Activated CD4-positive, alpha-beta T cell treated with anti-CD3 and anti-CD28 coated beads for 24 hours (primary cell): ENCODE data around the gene TBC1D25.

Source experiments
- DNase-seq, 2 donors: peaks; one replicate each; pipeline ENCODE4 v3.0.0-alpha.2; 2020; ENCODE audit warnings: low read depth in 2 of 2

The TBC1D25 gene, protein sequence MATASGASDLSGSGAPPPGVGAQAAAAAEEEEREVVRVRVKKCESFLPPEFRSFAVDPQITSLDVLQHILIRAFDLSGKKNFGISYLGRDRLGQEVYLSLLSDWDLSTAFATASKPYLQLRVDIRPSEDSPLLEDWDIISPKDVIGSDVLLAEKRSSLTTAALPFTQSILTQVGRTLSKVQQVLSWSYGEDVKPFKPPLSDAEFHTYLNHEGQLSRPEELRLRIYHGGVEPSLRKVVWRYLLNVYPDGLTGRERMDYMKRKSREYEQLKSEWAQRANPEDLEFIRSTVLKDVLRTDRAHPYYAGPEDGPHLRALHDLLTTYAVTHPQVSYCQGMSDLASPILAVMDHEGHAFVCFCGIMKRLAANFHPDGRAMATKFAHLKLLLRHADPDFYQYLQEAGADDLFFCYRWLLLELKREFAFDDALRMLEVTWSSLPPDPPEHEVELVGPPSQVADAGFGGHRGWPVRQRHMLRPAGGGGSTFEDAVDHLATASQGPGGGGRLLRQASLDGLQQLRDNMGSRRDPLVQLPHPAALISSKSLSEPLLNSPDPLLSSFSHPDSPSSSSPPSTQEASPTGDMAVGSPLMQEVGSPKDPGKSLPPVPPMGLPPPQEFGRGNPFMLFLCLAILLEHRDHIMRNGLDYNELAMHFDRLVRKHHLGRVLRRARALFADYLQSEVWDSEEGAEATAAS

DNA sequence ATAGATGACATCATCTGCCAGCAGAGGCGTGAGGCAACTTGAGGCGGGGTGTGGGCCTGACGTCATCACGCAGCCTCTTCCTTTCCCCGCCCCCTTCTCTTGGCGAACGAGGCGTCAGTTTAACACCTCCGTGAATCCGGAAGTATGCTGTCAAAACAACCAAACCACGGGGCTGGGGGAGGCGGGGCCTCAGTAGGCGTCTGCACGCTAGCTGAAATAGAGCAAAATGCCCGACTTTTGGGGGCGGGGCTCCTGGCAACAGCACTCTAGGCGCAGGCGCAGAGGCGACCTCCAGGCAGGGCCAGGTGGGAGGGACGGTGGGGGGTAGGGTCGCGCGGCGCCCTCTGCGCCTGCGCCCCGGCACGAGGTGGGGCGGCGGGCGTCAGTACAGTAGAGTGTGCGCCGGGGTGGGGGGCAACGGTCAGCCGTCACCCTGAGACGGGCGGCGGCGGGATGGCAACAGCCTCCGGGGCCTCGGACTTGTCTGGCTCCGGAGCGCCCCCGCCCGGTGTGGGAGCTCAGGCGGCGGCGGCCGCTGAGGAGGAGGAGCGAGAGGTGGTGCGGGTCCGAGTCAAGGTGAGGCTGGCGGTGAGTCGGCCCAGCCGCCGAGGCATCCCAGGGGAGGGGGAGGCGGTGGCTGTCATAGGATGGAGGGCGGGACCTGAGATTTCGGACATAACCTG, at the start of gene TBC1D25:
TBC1D25 (plus strand) TSS at position 370 of the 683 bp plus-strand sequence; CDS start at position 454, 84 bp downstream.
- DNase-seq: peak; percentile 91 to 93

DNA sequence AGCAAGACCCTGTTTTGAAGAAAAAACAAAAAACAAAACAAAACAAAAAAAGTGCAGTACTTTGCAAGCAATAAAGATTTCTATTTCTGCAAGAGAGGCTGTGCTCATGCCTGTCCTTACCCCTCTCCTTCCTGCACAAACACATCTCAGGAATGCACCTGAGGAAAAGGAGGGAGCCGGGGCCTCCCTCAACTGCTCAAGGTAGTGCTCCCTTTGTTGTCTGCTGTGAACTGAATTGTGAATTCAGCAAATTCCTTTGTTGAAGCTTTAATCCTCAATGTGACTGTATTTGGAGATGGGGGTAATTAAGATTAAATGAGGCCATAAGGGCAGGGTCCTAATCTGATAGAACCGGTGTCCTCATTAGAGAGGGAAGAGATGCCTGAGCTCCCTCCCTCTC, 49.6 kb upstream of the TBC1D25 start:
- DNase-seq: no peak

DNA sequence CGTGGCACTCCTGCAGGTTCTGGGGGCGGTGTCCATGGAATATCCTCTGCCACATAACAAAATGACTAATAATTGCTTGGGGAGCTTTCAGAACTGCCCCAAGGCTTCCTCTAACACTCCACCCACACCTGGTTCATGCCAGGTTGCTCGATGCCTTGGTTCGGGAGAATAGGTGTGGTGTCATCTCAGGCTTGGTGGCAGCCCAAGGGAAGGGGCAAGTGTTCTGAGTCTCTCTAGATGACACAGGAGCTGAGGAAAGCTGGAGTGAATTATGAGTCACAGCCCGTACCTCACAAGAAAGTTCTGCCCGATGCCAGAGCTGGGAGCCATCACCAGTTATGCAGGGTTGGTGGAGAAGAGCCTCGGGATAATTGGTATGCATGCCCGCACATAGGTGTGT, 48.9 kb upstream of the TBC1D25 start:
- DNase-seq: no peak

DNA sequence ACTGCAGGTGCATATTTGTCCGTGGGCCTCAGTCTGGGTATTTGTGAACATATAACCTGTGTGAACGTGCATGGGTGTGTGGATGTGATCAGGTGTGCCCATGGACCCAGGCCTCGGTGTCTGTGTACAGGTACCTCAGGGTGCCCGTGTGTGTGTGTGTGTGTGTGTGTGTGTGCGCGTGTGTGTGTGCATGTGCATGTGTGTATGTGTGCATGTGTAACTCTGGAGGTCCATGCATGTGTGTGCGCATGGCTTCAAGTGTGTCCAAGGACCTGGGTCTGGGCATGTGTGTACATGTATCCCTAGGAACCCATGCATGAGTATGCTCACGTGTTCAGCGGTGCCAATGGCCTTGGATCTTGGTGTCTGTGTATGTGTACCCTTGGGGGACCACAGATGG, 47.7 kb upstream of the TBC1D25 start:
- no peak for DNase-seq

DNA sequence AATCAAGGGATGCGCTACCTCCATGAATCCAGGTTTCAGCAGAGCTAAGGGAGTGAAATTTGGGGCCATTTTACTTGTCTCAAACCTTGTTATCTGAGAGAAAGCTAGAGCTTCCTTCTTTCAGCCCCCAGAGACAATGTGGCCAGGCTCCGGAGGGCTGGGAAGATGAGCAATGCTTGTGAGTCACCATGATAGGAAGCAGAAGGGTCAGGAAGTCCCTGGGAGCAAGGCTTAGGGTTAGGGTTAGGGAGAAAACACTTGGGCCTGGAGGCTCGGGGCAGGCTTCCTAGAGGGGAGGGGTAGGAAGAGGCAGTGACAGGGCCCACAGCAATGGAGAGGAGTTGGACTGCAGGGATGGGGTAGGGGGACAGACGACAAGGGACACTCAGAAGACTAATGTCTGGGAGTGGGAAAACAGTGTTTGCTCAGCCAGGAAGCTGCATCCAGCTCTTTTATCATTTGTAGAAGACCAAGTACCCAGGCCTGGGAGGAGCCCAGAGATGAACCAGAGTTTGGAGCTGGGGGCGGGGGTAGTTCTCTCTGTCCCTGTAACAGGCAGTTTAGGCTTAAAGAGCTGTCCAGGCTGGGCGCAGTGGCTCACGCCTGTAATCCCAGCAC, 47.1 kb upstream of the TBC1D25 start:
- no peak for DNase-seq

DNA sequence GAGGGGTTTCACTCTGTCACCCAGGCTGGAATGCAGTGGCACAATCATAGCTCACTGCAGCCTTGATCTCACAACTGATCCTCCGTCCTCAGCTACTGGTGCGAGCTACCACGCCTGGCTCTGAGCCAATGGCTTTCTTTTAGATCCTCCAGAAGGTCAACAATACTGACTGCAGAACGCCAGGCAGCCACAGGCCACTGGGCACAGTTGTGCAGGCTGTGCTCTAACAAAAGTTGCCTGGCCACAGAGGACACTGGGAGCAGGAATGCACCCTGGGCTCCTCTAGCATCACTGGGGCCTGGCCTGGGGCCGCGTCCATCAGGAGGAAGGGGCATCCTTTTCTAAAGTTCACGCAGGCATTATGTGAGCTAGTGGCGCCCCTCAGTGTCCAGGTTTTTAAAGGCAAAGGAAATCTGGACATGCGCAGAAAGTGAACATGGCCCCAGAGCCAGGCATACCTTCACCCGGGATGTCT, 45.6 kb upstream of the TBC1D25 start:
- DNase-seq: no peak

DNA sequence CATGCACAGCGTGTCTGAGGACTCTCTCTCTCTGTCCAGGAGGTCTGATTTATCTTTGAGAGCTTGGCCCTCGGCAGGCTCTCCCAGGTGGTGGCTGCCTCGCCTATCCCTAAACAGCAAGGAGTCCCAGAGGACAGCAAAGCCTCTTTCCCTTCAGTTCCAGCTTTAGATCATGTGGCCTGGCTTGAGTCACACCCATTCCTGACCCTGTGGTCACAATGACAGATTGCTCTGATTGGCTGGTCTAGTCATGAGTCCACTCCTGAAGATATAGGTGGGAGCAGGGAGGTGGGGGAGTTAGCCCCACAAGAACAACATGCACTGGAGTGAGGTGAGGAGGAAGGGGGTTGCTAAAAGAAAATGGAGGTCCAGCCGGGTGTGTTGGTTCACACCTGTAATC, 42.9 kb upstream of the TBC1D25 start:
- DNase-seq: no peak

DNA sequence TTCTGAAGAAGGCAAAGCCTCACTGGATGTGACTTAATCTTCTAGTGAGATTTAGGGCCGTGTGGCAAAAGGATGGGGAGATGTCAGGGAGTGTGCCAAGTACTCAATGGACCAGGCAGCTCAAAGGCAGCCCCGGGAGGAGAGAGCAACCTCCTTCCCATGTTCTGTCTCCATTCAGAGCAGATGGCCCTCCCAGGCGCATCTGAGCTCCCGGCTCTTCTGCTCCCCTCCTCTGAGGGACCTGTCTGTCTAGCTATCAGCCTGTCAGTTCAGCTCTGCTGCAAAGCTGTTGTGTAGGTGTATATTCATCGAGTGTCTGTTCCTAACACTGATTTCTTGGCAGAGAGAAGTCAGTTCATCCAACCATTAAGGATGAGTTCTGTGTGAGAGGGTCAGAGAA, 41.6 kb upstream of the TBC1D25 start:
- no peak for DNase-seq

DNA sequence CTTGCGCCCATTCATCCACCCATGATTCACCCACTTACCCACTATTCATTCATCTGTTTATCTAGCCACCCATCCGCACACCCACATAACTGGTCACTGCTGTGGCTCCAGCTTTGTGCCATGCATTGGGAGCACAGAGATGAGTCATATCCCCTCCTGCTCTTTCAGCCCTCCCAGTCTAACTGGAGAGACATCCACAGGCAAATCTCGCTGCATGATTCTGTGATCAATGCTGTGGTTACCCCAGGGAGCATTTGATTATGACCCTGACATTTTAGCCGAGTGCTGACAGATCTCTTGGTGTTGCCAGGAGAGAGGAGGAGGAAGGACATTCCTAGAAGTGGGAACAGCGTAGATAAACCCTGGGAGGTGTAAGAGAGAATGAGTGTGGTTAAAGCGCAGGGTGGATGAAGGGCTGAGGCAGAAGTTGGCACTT, 41.1 kb upstream of the TBC1D25 start:
- DNase-seq: no peak

DNA sequence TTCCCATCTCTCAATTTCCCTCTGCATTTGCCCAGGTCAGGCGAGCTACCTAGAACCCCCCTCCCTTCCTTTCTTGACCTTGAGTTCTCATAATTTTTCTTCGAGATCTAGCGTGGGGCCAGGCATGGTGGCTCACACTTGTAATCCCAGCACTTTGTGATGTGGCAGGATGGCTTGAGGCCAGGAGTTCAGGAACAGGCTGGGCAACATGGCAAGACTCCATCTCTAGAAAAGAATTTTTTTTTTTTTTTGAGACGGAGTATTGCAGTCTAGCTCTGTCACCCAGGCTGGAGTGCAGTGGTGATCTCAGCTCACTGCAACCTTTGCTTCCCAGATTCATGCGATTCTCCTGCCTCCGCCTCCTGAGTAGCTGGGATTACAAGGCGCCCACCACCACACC, 35.3 kb upstream of the TBC1D25 start:
- no peak for DNase-seq

DNA sequence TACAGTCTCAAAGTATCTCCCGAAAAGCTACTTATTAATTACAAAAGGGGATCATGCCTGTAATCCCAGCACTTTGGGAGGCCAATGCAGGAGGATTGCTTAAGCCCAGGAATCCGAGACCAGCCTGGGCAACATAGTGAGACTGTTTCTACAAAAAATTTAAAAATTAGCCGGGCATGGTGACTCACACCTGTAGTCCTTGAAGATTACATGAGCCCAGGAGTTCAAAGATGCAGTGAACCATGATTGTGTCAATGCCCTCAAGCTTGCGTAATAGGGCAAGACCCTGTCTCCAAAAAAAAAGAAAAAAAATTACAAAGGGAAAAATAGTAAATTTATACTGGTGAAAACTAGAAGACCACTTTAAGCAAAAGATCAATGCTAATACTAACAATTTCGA, 34.0 kb upstream of the TBC1D25 start:
- no peak for DNase-seq

DNA sequence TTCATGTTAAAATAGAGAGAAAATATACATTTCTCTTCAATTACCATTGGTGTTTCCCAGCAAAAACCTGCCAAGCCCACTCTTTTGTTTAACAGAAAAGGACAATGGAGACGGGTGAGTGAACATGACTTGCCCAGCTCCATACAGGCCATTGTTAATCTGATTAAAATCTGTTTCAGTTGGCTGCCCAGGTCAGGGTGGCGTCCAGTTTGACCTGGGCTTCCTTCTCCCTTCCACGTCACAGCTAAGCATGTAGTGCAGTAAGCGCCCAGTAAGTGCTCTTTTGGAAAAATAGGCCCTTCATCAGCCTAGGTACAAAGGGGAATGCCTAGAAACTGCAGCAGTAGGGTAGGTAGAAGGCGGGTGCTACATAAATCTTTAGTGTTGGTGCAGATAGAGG, 32.3 kb upstream of the TBC1D25 start:
- DNase-seq: no peak

DNA sequence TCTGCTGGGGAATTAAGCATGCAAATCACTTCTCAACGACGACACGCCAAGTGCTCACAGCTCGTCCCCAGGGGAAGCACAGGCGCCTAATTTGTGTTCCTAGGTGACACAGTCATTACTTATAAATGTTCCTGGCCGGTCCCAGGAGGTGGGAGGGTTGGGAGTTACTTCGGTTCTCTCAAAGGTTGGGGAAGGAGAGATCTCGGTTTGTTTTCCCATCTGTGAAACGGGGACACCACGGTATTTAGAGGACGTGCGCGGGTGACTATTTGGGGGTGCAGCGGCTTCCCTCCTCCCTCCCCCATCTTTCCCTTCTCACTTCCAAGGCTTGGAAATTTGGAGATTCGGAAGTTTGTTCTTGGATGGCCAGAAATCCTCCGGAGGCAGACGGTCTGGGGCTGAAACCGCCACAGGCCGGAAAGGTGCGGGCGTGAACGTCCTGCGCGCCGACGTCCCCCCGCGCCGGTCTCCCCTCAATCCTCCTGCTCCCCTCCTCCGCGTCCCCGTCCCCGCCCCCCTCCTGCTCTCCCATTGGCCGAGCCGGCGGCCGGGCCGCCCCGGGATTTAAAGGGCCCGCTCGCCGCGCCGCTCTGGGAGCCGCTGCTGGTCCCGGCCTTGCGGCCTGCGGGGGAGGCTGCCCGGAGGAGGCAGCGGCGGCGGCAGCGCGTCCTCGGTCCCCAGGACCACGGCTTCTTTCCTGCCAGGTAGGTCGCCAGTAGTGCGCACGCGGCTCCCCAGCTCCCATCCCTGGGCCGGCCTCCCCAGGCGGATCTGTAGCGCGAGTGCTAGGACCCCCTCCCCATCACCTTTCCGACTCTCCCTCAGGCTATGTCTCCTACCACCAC, 30.9 kb upstream of the TBC1D25 start, which contains the start of gene PORCN:
PORCN (plus strand) TSS at position 593 of the 845 bp plus-strand sequence. CDS start 829 bp downstream, outside the sequence.
- DNase-seq: peak; percentile 63 to 71

DNA sequence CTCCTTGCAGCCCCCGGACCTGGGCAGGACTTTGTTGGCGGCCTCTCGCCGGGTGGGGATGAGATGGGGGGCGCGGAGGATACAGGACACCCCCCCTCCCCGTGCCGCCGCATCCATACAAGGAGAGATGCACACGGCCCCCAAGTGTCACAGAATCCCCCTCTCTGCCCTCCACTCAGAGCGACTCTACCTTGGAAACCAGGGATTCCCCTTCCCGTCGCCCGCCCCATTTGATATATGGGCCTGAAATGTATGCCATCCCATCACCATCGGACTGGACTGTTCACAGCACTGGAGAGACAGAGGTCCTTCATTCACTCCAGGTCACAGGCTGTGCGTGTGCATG, 30.3 kb upstream of the TBC1D25 start:
- DNase-seq: no peak

DNA sequence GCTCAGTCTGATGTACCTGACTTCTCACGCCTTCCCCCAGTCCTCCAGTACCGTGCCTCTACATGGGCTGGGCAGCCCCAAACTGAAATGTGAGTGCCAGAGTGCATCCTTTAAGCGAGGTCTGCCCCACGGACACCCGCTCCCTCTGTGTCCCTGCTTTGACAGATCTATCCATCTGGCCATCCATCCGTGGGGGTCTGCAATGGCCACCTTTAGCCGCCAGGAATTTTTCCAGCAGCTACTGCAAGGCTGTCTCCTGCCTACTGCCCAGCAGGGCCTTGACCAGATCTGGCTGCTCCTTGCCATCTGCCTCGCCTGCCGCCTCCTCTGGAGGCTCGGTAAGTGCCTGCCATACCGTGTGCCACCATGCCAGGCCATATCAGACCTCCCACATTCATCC, 29.9 kb upstream of the TBC1D25 start:
- no peak for DNase-seq

DNA sequence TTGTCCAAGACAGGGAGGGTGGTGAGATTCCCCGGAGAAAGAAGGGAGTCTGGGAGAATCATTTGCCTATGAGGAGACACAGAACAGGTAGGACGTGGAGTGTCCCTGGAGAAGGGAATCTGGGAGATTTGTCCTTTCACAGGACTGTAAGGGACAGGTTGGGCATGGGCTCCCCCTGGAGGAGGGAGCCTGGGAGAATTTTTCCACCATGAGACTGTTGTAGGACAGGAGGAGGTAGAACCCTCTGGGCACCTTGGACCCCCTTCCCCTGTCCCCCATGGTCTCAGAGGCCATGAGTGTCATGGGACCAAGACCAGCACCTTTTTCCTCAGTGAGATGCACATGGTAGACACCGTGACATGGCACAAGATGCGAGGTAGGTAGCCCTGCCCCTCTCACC, 28.0 kb upstream of the TBC1D25 start:
- DNase-seq: no peak

DNA sequence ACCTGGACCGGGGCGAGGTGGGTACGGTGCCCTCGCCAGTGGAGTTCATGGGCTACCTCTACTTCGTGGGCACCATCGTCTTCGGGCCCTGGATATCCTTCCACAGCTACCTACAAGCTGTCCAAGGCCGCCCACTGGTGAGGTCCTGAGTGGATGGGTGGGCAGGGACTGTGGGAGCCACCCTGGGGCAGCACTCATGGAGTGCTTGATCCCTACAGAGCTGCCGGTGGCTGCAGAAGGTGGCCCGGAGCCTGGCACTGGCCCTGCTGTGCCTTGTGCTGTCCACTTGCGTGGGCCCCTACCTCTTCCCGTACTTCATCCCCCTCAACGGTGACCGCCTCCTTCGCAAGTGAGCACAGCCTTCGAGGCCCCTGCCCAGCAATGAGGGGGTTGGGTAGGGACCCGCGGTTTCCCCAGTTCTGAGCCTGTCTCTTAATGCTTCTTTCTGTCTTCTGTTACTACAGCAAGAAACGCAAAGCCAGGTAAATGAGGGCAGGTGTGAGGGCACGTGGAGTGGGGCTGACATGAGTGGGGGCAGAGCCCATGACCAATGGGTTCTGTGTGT, 27.1 kb upstream of the TBC1D25 start:
- DNase-seq: no peak

DNA sequence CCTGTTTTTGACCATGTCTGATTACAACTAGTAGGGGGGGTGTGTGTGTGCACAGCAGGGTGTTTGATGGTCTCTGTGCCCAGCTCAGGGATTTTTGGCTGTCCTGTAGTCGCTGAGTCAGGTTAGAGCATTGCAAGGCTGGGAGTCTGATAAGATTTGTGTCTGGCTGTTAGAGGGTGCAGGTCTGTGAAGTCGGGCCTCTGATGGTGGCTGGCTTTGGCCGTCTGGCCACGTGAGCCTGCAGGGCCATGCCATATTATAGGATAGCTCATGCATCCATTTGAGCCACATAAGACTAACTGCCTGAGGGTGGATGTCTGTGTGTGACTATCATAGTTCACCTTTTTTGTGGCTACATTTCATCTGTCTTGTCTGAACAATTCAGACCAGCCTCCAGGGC, 25.8 kb upstream of the TBC1D25 start:
- no peak for DNase-seq

DNA sequence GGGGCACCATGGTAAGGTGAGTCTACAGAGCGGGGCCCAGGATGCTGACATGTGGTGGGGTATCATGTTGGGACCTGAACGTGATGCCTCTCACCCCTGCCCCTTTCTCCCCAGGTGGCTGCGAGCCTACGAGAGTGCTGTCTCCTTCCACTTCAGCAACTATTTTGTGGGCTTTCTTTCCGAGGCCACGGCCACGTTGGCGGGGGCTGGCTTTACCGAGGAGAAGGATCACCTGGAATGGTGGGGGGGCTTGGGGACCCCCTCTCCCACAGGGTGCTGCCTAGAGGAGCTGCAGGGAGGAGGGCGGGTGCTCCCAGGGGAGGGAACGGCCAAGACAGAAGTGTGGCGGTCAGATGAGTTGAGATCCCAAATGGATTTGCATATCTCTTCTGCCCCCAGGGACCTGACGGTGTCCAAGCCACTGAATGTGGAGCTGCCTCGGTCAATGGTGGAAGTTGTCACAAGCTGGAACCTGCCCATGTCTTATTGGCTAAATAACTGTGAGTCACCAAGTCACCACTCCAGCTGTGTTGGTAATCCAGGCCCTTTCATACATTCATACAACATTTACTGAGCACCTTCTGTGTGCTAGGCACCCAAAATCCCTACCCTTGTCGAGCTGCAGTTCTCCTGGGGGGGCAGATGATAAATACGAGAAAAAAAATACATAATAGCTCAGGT, 25.2 kb upstream of the TBC1D25 start:
- DNase-seq: no peak

DNA sequence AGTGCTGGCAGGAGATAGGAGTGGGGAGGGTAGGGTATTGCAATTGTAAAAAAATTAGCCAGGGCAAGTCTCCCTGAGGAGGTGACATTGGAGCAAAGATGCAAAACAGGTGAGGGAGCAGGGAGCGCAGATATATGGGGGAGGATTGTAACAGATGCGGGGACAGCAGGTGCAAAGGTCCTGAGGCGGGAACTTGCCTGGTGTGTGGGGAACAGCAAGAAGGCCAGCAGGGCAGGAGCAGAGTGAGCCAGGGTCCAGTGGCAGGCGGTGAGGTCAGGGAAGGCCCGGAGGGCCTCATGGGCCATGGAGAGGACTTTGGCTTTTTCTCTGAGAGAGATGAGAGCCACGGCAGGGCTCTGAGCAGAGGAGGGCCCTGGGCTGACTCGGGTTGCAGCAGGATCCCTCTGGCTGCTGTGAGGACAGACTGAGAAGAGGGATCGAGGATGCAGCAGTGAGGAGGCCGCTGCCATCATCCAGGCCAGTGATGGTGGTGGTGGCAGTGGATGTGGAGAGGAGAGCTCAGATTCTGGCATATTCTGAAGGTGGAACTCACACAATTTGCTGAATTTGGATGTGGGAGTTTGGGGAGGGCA, 24.6 kb upstream of the TBC1D25 start:
- no peak for DNase-seq
